H1 (cell line): ENCODE measurements around the gene PLA2G2E. TPM values are rescaled to one million over a fixed set of nuclear protein-coding genes. Genes with fewer than 3 reads are reported as not detected.

Source experiments
- CTCF ChIA-PET: fragments of 300-600 bp; sonication (Branson Sonifier 250); formaldehyde crosslinking; loops from one replicate; lab custom pipeline; 2021; ENCODE audit not compliant: partially characterized antibody; lab: Charles Lee
- POLR2A ChIA-PET: fragments of 300-600 bp; sonication (Branson Sonifier 250); formaldehyde crosslinking; loops from one replicate; lab custom pipeline; 2021; ENCODE audit warnings: inconsistent platforms; ENCODE audit not compliant: partially characterized antibody; lab: Charles Lee
- DNase-seq, 2 experiments: peaks; one replicate each; pipeline versions ENCODE4 v3.0.0 to v3.0.0-alpha.2; 2010 to 2022; ENCODE audit warnings: low spot score in 2 of 2, low read depth in 1 of 2, mixed read lengths in 1 of 2
- FAIRE-seq: peaks from 2 replicates; lab custom pipeline; 2011; peaks lifted over from hg19 to GRCh38; lab: Jason Lieb, UNC
- H2AFZ ChIP-seq: 2 replicates; pipeline ENCODE4 v1.8.1; 2012; ENCODE audit warnings: low read length, inconsistent platforms
- H2AK5ac ChIP-seq: 2 replicates; pipeline ENCODE4 v1.6.1; 2013; ENCODE audit warnings: low read depth, low read length
- H2BK120ac ChIP-seq: replicated peaks from 2 replicates; pipeline ENCODE3; 2013; ENCODE audit warnings: low read depth, low read length, inconsistent platforms
- H2BK12ac ChIP-seq: 2 replicates; pipeline ENCODE4 v1.6.1; 2013; ENCODE audit warnings: low read depth, low read length
- H2BK15ac ChIP-seq: 2 replicates; pipeline ENCODE4 v1.6.1; 2013; ENCODE audit warnings: low read length
- H2BK20ac ChIP-seq: 2 replicates; pipeline ENCODE4 v1.6.1; 2013; ENCODE audit warnings: low read length
- H2BK5ac ChIP-seq: 2 replicates; pipeline ENCODE4 v1.6.1; 2013; ENCODE audit warnings: low read depth, low read length
- H3K14ac ChIP-seq: 2 replicates; pipeline ENCODE4 v1.6.1; 2013; ENCODE audit warnings: inconsistent platforms; ENCODE audit not compliant: insufficient read length
- H3K18ac ChIP-seq: 2 replicates; pipeline ENCODE4 v1.6.1; 2013; ENCODE audit warnings: low read length; ENCODE audit errors: extremely low read depth
- H3K23ac ChIP-seq: 2 replicates; pipeline ENCODE4 v1.6.1; 2013; ENCODE audit warnings: inconsistent platforms; ENCODE audit not compliant: insufficient read length
- H3K23me2 ChIP-seq: 2 replicates; pipeline ENCODE4 v1.6.1; 2013; ENCODE audit warnings: low read depth, low read length
- H3K27ac ChIP-seq: 2 replicates; pipeline ENCODE4 v1.6.1; 2011; ENCODE audit warnings: low read depth, low read length, inconsistent platforms
- H3K27me3 ChIP-seq, 4 experiments: replicated peaks in 1 of 4; 1 replicate in 1 of 4; 2 replicates in 3 of 4; pipeline versions ENCODE4 v1.6.1 to v1.8.1; 2011 to 2013; ENCODE audit warnings: low read length in 3 of 4, mild to moderate bottlenecking in 3 of 4, inconsistent platforms in 2 of 4, mixed read lengths in 2 of 4, moderate library complexity in 1 of 4; ENCODE audit not compliant: control insufficient read depth in 3 of 4, insufficient read depth in 3 of 4; ENCODE audit errors: extremely low read depth in 1 of 4
- H3K36me3 ChIP-seq, 4 experiments: 2 replicates each; pipeline versions ENCODE4 v1.6.1 to v1.8.1; 2011 to 2013; ENCODE audit warnings: mild to moderate bottlenecking in 4 of 4, low read length in 3 of 4, moderate library complexity in 2 of 4, control low read depth in 1 of 4, inconsistent platforms in 1 of 4; ENCODE audit not compliant: insufficient read depth in 4 of 4, control insufficient read depth in 2 of 4
- H3K4ac ChIP-seq: replicated peaks from 2 replicates; pipeline ENCODE3; 2013; ENCODE audit warnings: low read length, low read depth, mixed read lengths, inconsistent platforms; ENCODE audit not compliant: insufficient read length
- H3K4me1 ChIP-seq, 4 experiments: replicated peaks in 1 of 4; 1 replicate in 1 of 4; 2 replicates in 3 of 4; pipeline versions ENCODE4 v1.6.1 to v1.8.1; 2011 to 2013; ENCODE audit warnings: low read length in 3 of 4, inconsistent platforms in 2 of 4, mixed read lengths in 1 of 4; ENCODE audit not compliant: insufficient read depth in 4 of 4, control insufficient read depth in 3 of 4
- H3K4me2 ChIP-seq, 2 experiments: 2 replicates each; pipeline versions ENCODE4 v1.6.1 to v1.8.1; 2011 to 2013; ENCODE audit warnings: low read depth in 2 of 2, low read length in 2 of 2, control low read depth in 1 of 2, inconsistent platforms in 1 of 2, mild to moderate bottlenecking in 1 of 2; ENCODE audit not compliant: insufficient read depth in 1 of 2
- H3K4me3 ChIP-seq, 4 experiments: fragments of 200-600, 300-600 bp in 1 of 4; sonication (generic), shearing (Covaris generic), sonication (Bioruptor Twin) in 1 of 4; 2 replicates each; pipeline versions ENCODE4 v1.5.1 to v1.8.1; 2011 to 2016; ENCODE audit warnings: low read length in 4 of 4, low read depth in 3 of 4, control low read depth in 2 of 4, inconsistent platforms in 2 of 4, mild to moderate bottlenecking in 2 of 4, mixed read lengths in 1 of 4, moderate library complexity in 1 of 4; ENCODE audit not compliant: insufficient read depth in 2 of 4; ENCODE audit errors: extremely low read depth in 1 of 4
- H3K56ac ChIP-seq: replicated peaks from 2 replicates; pipeline ENCODE3; 2013; ENCODE audit warnings: low read depth, mild to moderate bottlenecking, mixed read lengths, low read length, inconsistent platforms; ENCODE audit not compliant: insufficient read length
- H3K79me1 ChIP-seq: 2 replicates; pipeline ENCODE4 v1.6.1; 2013; ENCODE audit warnings: low read depth, low read length, control low read depth
- H3K79me2 ChIP-seq, 2 experiments: 2 replicates each; pipeline versions ENCODE4 v1.6.1 to v1.8.1; 2012 to 2013; ENCODE audit warnings: low read length in 2 of 2, mild to moderate bottlenecking in 2 of 2, inconsistent platforms in 1 of 2; ENCODE audit not compliant: insufficient read depth in 2 of 2, control insufficient read depth in 1 of 2
- H3K9ac ChIP-seq, 4 experiments: replicated peaks in 1 of 4; 1 replicate in 1 of 4; 2 replicates in 3 of 4; pipeline versions ENCODE4 v1.6.1 to v1.8.1; 2011 to 2013; ENCODE audit warnings: low read depth in 3 of 4, low read length in 3 of 4, control low read depth in 2 of 4, mild to moderate bottlenecking in 2 of 4, moderate library complexity in 2 of 4, inconsistent platforms in 1 of 4; ENCODE audit errors: extremely low read depth in 1 of 4
- H3K9me3 ChIP-seq, 2 experiments: 2 replicates each; pipeline versions ENCODE4 v1.6.1 to v1.8.1; 2012 to 2013; ENCODE audit warnings: mild to moderate bottlenecking in 2 of 2, moderate library complexity in 2 of 2, control low read depth in 1 of 2, inconsistent platforms in 1 of 2, low read depth in 1 of 2, low read length in 1 of 2, mixed read lengths in 1 of 2; ENCODE audit not compliant: insufficient read depth in 2 of 2
- H4K20me1 ChIP-seq, 2 experiments: replicated peaks in 1 of 2; 2 replicates each; pipeline versions ENCODE3 to v1.8.1; 2011 to 2013; ENCODE audit warnings: inconsistent platforms in 2 of 2, low read length in 2 of 2, mild to moderate bottlenecking in 1 of 2; ENCODE audit not compliant: insufficient read depth in 2 of 2, control insufficient read depth in 1 of 2
- H4K5ac ChIP-seq: 2 replicates; pipeline ENCODE4 v1.6.1; 2013; ENCODE audit warnings: low read length, low read depth, mixed read lengths, inconsistent platforms; ENCODE audit not compliant: insufficient read length
- H4K8ac ChIP-seq: 2 replicates; pipeline ENCODE4 v1.8.0; 2013; ENCODE audit warnings: mild to moderate bottlenecking, moderate library complexity, low read length, inconsistent platforms; ENCODE audit not compliant: insufficient read depth; ENCODE audit errors: extremely low read depth
- H4K91ac ChIP-seq: replicated peaks from 2 replicates; pipeline ENCODE3; 2013; ENCODE audit warnings: low read length, mixed read lengths, inconsistent platforms; ENCODE audit not compliant: insufficient read length
- ASH2L ChIP-seq: fragments of 200-600, 300-600 bp; sonication (generic); IDR thresholded peaks from one replicate; pipeline ENCODE4 v1.7.1; 2017; ENCODE audit warnings: low read length
- RAD21 ChIP-seq, 2 experiments: IDR thresholded peaks in 1 of 2; conservative IDR thresholded peaks in 1 of 2; 2 replicates each; pipeline ENCODE4 v1.6.1; 2011; ENCODE audit warnings: low read depth in 2 of 2, low read length in 2 of 2, improper control_type of control experiment in 1 of 2, inconsistent platforms in 1 of 2, mild to moderate bottlenecking in 1 of 2, moderate library complexity in 1 of 2
- SP4 ChIP-seq: IDR thresholded peaks from 2 replicates; pipeline ENCODE4 v1.6.1; 2012; ENCODE audit warnings: low read length, inconsistent platforms
- WGBS, 2 experiments: shearing (Covaris generic) in 1 of 2; methylation state at CpG; one replicate each; pipeline versions ENCODE4 v1.1.6 to v1.1.7; 2013 to 2015; ENCODE audit warnings: low lambda C conversion rate in 2 of 2, mixed read lengths in 2 of 2, inconsistent platforms in 1 of 2, low coverage in 1 of 2, missing lambda C conversion rate in 1 of 2; ENCODE audit not compliant: insufficient replicate concordance in 2 of 2, insufficient coverage in 1 of 2, insufficient read length in 1 of 2; ENCODE audit errors: extremely low coverage in 1 of 2, missing lambda C conversion rate in 1 of 2; 5-methylcytosine and 5-hydroxymethylcytosine counted together
- polyA plus RNA-seq, 7 experiments: library from polyadenylated mRNA; depleted of rRNA in 3 of 7; stranded (reverse) in 5 of 7; unstranded in 2 of 7; fragments of >200 nt in 5 of 7; fragments of 200-250 nt in 2 of 7; gene quantifications; 1 replicate in 5 of 7; 2 replicates in 1 of 7; 4 replicates in 1 of 7; pipeline versions ENCODE4 v1.2.1 to v1.2.3, GENCODE V29; 2011 to 2013; ENCODE audit warnings: missing spikeins in 2 of 7, mixed read lengths in 2 of 7
- total RNA-seq: library from RNA; stranded (reverse); fragmentation: NEBNext Ultra II Directional; extraction: Animal tissue kit (Norgen Biotek cat#: 25700); gene quantifications from 2 replicates; pipeline ENCODE4 v1.2.1, GENCODE V29; 2021
- TF ChIP-seq, protein P1 (sequence below), 3 experiments: IDR thresholded peaks; 1 replicate in 2 of 3; 2 replicates in 1 of 3; pipeline versions ENCODE4 v1.5.1 to v1.6.1; 2011; ENCODE audit warnings: low read length in 3 of 3, mild to moderate bottlenecking in 3 of 3, inconsistent platforms in 2 of 3, low read depth in 1 of 3, moderate library complexity in 1 of 3; ENCODE audit not compliant: insufficient read depth in 1 of 3; ENCODE audit errors: control extremely low read depth in 1 of 3

PLA2G2E gene
- total and polyA plus RNA-seq, 2 of the 8 experiments (the other 6 are each of a cell fraction or from before 2014, with no cell fraction given), result not detected

DNA sequence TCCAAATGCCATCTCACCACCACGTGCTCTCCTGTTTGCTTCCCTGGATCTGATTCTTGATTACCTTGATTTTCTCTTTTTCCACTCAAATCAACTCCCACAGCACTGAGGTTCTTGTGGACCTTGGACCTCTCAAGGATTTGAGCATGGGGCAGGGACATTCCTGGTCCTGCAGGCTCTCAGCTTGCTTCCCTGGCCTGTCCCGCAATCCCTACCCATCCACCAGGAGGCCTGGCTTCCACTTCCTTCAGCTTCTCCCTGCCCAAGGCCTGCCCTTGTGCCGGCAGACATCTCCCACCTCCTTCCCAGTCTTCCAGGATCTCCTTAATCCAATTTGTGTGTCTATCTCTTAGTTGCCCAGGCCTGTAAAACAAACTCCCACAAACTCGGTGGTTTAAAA lies 34.4 kb upstream of the PLA2G2E start:
- Histone ChIP-seq H3K18ac (no peak overlapping the region), H3K27ac (no peak overlapping the region), H2BK20ac (peak overlapping the region; percentile 77; the same call in 1 of the 2 replicates), H3K4me1 (peaks cover 0 to 1% (median 0%) of the 10 kb centered on the region in 4 experiments; a peak in 3 of 7 replicates), H4K8ac (no peak overlapping the region), H3K23ac (no peak overlapping the region), H2BK12ac (peak overlapping the region; percentile 68; the same call in 1 of the 2 replicates), H3K9ac (no peak overlapping the region), H4K5ac (no peak overlapping the region), H4K91ac (no peak overlapping the region), H3K36me3 (no peaks in the 10 kb centered on the region), H4K20me1 (no peaks in the 10 kb centered on the region), H3K23me2 (no peaks in the 10 kb centered on the region), H2BK5ac (0 out of 2 replicates have a peak overlapping the region, but pooled peaks have one; percentile 31), H3K79me2 (no peaks in the 10 kb centered on the region), H3K27me3 (no peaks in the 10 kb centered on the region; a peak in 1 of 7 replicates), H3K9me3 (peaks cover 6 to 9% of the 10 kb centered on the region in 2 experiments; a peak in 2 of 4 replicates), H3K79me1 (no peaks in the 10 kb centered on the region), H2AFZ (peak overlapping the region; percentile 3; the same call in 1 of the 2 replicates), H2AK5ac (no peak overlapping the region), H3K4me2 (no peak overlapping the region), H2BK15ac (no peak overlapping the region; the same call in 1 of the 2 replicates), H2BK120ac (no peak overlapping the region), H3K4ac (no peak overlapping the region), H3K56ac (no peak overlapping the region), H3K14ac (no peak overlapping the region), H3K4me3 (no peak overlapping the region)
- POLR2A ChIA-PET, result no interaction called here
- DNase-seq (no peak), FAIRE-seq (no peak)
- 81% methylated on average over 4 of the region's 4 CpGs; no CpG with 5 or more reads in 1 of the 2 experiments for WGBS, 2 experiments
- CTCF ChIA-PET, result interaction anchor here (0.6 to 1.7 kb wide), 9 partner anchors 9 to 536 kb away, joined by 3 to 7 read pairs (median 3); no protein-coding TSS in a partner anchor
- peak; percentile 9 to 24; a peak in 2 of 4 replicates for TF ChIP-seq RAD21 (IDR thresholded peaks at IDR 0.05 in 1 of 2, conservative IDR thresholded peaks at IDR 0.05 in 1 of 2; ENCODE audit: low read depth in 2 of 2, low read length in 2 of 2)
- TF ChIP-seq, protein P1, sequence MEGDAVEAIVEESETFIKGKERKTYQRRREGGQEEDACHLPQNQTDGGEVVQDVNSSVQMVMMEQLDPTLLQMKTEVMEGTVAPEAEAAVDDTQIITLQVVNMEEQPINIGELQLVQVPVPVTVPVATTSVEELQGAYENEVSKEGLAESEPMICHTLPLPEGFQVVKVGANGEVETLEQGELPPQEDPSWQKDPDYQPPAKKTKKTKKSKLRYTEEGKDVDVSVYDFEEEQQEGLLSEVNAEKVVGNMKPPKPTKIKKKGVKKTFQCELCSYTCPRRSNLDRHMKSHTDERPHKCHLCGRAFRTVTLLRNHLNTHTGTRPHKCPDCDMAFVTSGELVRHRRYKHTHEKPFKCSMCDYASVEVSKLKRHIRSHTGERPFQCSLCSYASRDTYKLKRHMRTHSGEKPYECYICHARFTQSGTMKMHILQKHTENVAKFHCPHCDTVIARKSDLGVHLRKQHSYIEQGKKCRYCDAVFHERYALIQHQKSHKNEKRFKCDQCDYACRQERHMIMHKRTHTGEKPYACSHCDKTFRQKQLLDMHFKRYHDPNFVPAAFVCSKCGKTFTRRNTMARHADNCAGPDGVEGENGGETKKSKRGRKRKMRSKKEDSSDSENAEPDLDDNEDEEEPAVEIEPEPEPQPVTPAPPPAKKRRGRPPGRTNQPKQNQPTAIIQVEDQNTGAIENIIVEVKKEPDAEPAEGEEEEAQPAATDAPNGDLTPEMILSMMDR (IDR thresholded peaks at IDR 0.05; ENCODE audit: control extremely low read depth in 1 of 3, insufficient read depth in 1 of 3, low read depth in 1 of 3, low read length in 3 of 3), result peak; percentile 8 to 50 (median 41); a peak in 3 of 4 replicates
- no peak for TF ChIP-seq ASH2L
- TF ChIP-seq SP4, result no peak
